Activated naive CD8-positive, alpha-beta T cell treated with anti-CD3 and anti-CD28 coated beads, Interleukin-2, amount 10 ng/mL, durations not matched to agents 7 days and 5 days (primary cell): ENCODE results near the gene ATP1A3. TPM values are rescaled to one million over a fixed set of nuclear protein-coding genes. Genes with fewer than 3 reads are reported as not detected.
"Not testable (repeated sequence)": the region's sequence is repeated elsewhere in the genome, so short reads cannot be mapped to it uniquely, and the experiment has no call there.

Experiments used
- ATAC-seq: fragments of 150-1000 bp; cut with Tn5 transposase; one replicate; pipeline ENCODE4 v1.10.0; 2021; ENCODE audit warnings: low read depth, moderate library complexity
- POLR2A ChIA-PET: fragments of 350-600 bp; sonication (Branson Sonifier 250); formaldehyde crosslinking; loops from one replicate; lab custom pipeline; 2021; ENCODE audit warnings: antibody characterized with exemption; lab: Charles Lee
- DNase-seq: peaks from one replicate; pipeline ENCODE4 v3.0.0; 2021
- H3K27ac Mint-ChIP-seq: one replicate; pipeline ENCODE4 v1.8.0; 2022; ENCODE audit warnings: mild to moderate bottlenecking, mixed read lengths
- H3K27me3 Mint-ChIP-seq: one replicate; pipeline ENCODE4 v1.8.0; 2022; ENCODE audit warnings: mild to moderate bottlenecking, moderate library complexity, mixed read lengths
- H3K36me3 Mint-ChIP-seq: one replicate; pipeline ENCODE4 v1.8.0; 2021; ENCODE audit warnings: mild to moderate bottlenecking, mixed read lengths
- H3K4me1 Mint-ChIP-seq: one replicate; pipeline ENCODE4 v1.8.0; 2021; ENCODE audit warnings: mixed read lengths
- H3K4me3 Mint-ChIP-seq: one replicate; pipeline ENCODE4 v1.8.0; 2022; ENCODE audit warnings: mild to moderate bottlenecking, moderate library complexity, mixed read lengths
- H3K9me3 Mint-ChIP-seq: one replicate; pipeline ENCODE4 v1.8.0; 2021; ENCODE audit warnings: mixed read lengths
- total RNA-seq, 2 experiments: library from RNA; stranded (reverse); gene quantifications; one replicate each; pipeline ENCODE4 v1.2.3, GENCODE V29; 2021

Gene ATP1A3
- total RNA-seq, 2 experiments from 2014 or later: 4.5 to 7.1 TPM

GRCh38 chr19:41940731-41941409 lies 53.2 kb downstream of the ATP1A3 start:
- H3K9me3 Mint-ChIP-seq: no peaks in the 10 kb centered on the region
- H3K27me3 Mint-ChIP-seq: peaks cover 19% of the 10 kb centered on the region
- no peak for DNase-seq
- POLR2A ChIA-PET: interaction anchor here (1.1 to 1.3 kb wide), 2 partner anchors 17 to 29 kb away, joined by 4 read pairs; no protein-coding TSS in a partner anchor
- no peaks in the 10 kb centered on the region for H3K36me3 Mint-ChIP-seq
- peak overlapping the region; percentile 83 for H3K27ac Mint-ChIP-seq
- peak overlapping the region; percentile 84 for H3K4me3 Mint-ChIP-seq
- no peak for ATAC-seq
- H3K4me1 Mint-ChIP-seq: peaks cover 31% of the 10 kb centered on the region

GRCh38 chr19:41939861-41940730 lies 53.9 kb downstream of the ATP1A3 start:
- ATAC-seq: no peak
- Mint-ChIP-seq H3K27ac (peak overlapping the region; percentile 83), H3K4me1 (peaks cover 28% of the 10 kb centered on the region), H3K36me3 (no peaks in the 10 kb centered on the region), H3K4me3 (peak overlapping the region; percentile 84), H3K27me3 (peaks cover 23% of the 10 kb centered on the region), H3K9me3 (no peaks in the 10 kb centered on the region)
- POLR2A ChIA-PET: interaction anchor here (1.1 to 1.3 kb wide), 3 partner anchors 18 to 55 kb away, joined by 4 read pairs; no protein-coding TSS in a partner anchor
- DNase-seq: no peak

GRCh38 chr19:41939209-41939608 lies 54.8 kb downstream of the ATP1A3 start:
- ATAC-seq, H3K27ac Mint-ChIP-seq, H3K4me3 Mint-ChIP-seq, H3K9me3 Mint-ChIP-seq, DNase-seq, H3K36me3 Mint-ChIP-seq: not testable (repeated sequence)
- Mint-ChIP-seq H3K4me1 (peaks cover 26% of the 10 kb centered on the region), H3K27me3 (peaks cover 28% of the 10 kb centered on the region)
- POLR2A ChIA-PET: interaction anchor here (1.2 kb wide), 1 partner anchor 54 kb away, joined by 4 read pairs; no protein-coding TSS in a partner anchor

GRCh38 chr19:41937525-41938468 lies 56.2 kb downstream of the ATP1A3 start:
- Mint-ChIP-seq H3K27me3 (peaks cover 32% of the 10 kb centered on the region), H3K4me3 (no peak overlapping the region), H3K27ac (peak overlapping the region; percentile 23), H3K36me3 (no peaks in the 10 kb centered on the region), H3K4me1 (peaks cover 33% of the 10 kb centered on the region), H3K9me3 (no peaks in the 10 kb centered on the region)
- no peak for DNase-seq
- POLR2A ChIA-PET: interaction anchor here (1.2 to 1.5 kb wide), 4 partner anchors 8 to 78 kb away, joined by 3 to 5 read pairs (median 4); partner anchors contain the start of gene RPS19
- ATAC-seq: no peak

GRCh38 chr19:41936961-41937360 lies 57.1 kb downstream of the ATP1A3 start:
- peaks cover 35% of the 10 kb centered on the region for H3K27me3 Mint-ChIP-seq
- no peaks in the 10 kb centered on the region for H3K9me3 Mint-ChIP-seq
- no peaks in the 10 kb centered on the region for H3K36me3 Mint-ChIP-seq
- H3K4me3 Mint-ChIP-seq: no peak overlapping the region
- no peak overlapping the region for H3K27ac Mint-ChIP-seq
- peaks cover 33% of the 10 kb centered on the region for H3K4me1 Mint-ChIP-seq
- POLR2A ChIA-PET: interaction anchor here (0.6 to 1.5 kb wide), 6 partner anchors 9 to 77 kb away, joined by 3 to 5 read pairs (median 4); partner anchors contain the start of gene RPS19
- DNase-seq (no peak), ATAC-seq (no peak)

GRCh38 chr19:41936416-41936850 lies 57.6 kb downstream of the ATP1A3 start:
- Mint-ChIP-seq H3K27ac (no peak overlapping the region), H3K9me3 (no peaks in the 10 kb centered on the region), H3K27me3 (peaks cover 33% of the 10 kb centered on the region), H3K4me3 (no peak overlapping the region), H3K36me3 (no peaks in the 10 kb centered on the region), H3K4me1 (peaks cover 29% of the 10 kb centered on the region)
- POLR2A ChIA-PET: interaction anchor here (0.6 to 1.2 kb wide), 3 partner anchors 17 to 63 kb away, joined by 3 to 4 read pairs (median 3); no protein-coding TSS in a partner anchor
- no peak for ATAC-seq
- no peak for DNase-seq

DNA sequence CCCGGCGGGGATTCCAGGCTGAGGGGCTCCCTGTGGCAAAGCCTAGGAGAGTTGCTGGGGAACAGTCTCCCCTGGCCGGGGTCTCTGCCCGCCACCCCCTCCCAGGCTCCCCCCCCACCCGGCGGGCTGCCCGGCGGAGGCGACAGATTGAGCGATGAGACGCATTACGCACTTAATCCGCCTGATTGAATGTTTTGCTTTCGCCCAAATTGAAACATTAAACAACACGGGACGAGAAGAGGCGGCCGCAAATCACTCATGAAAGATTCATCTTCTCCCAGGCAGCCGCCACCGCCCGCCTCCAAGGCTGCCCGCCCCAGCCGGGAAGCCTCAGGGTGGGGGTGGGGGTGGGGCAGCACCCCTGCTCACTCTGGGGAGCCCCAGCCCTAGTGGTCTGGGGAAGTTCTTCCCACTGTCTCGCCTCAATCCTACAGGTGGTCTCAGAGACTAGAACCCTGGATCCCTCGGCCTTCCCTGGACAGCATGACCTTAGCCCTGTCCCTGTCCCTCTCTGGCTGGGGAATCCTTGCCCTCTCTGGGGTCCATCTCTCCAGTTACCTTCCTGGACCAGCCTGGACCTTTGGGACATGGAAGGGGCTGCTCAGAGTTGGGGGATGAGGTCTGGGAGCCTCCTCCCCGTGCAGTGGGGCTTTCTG lies 58.1 kb downstream of the ATP1A3 start:
- DNase-seq (no peak), ATAC-seq (no peak)
- no peaks in the 10 kb centered on the region for H3K9me3 Mint-ChIP-seq
- H3K36me3 Mint-ChIP-seq: no peaks in the 10 kb centered on the region
- H3K27ac Mint-ChIP-seq: no peak overlapping the region
- POLR2A ChIA-PET: interaction anchor here (0.6 to 1.2 kb wide), 3 partner anchors 61 to 381 kb away, joined by 3 to 7 read pairs (median 4); no protein-coding TSS in a partner anchor
- peaks cover 29% of the 10 kb centered on the region for H3K4me1 Mint-ChIP-seq
- H3K27me3 Mint-ChIP-seq: peaks cover 30% of the 10 kb centered on the region
- H3K4me3 Mint-ChIP-seq: no peak overlapping the region

DNA sequence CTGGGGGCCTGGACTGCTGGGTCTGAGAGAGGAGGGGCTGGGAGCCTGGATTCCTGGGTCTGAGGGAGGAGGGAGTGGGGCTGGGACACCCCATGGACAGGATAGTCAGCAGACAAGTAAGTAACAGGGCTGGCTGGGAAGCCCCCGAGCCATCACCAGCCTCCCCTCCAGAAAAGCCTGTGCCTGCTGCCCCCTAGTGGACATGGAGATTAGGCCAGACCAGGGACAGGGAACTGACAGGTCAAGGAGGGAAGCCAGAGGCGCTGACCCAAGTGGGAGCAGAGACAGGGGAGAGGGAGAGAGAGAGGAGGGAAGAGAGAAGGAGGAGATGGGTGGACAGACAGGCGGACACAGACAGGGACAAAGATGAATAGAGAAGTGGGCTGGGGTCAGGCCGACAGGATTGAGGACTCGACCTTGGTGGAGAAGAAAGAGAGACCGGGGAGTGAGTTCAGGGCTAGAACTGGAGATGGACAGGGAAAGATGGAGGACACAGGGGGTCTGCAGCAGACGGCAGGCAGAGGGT lies 59.1 kb downstream of the ATP1A3 start:
- Mint-ChIP-seq H3K36me3 (no peaks in the 10 kb centered on the region), H3K4me1 (peaks cover 31% of the 10 kb centered on the region), H3K9me3 (no peaks in the 10 kb centered on the region), H3K4me3 (no peak overlapping the region), H3K27ac (peak overlapping the region; percentile 64), H3K27me3 (peaks cover 27% of the 10 kb centered on the region)
- POLR2A ChIA-PET: interaction anchor here (0.6 to 1.5 kb wide), 5 partner anchors 39 to 380 kb away, joined by 3 to 7 read pairs (median 3); no protein-coding TSS in a partner anchor
- DNase-seq (peak; percentile 74), ATAC-seq (peak; percentile 75)

DNA sequence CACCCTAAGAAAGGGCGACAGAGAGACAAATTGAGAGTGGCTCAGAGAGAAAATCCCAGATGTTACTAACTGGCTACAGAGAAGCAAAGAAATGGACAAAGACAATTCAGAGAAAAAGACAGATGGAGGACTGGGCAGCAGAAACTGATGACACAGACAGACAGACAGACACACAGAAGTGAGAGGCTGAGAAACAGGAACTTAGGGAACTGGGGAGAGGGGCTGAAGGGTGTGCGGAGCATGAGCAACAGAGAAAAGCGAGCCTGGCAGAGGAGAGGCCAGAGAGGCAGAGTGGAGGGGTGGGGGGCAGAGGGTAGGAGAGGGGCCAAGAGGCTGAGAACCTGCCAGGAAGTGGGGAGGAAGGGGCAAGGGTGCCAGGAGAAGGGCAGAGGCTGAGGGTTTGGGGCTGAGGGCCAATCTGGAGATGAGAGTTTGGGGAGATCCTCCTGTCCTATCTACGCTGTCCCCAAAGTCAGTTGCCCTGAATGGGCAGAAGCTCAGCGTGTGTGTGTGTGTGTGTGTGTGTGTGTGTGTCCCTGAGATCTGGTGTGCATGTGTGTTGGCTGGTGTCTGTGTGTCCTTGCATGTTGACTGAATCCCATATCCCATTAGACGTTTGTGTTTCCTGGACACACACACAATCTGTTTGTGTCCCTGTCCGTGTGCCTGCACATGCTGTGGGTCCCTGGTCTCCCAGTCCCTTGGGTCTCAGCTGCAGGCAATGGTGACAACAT lies 60.2 kb downstream of the ATP1A3 start:
- ATAC-seq (no peak), DNase-seq (no peak)
- Mint-ChIP-seq H3K27ac (peak overlapping the region; percentile 65), H3K27me3 (peaks cover 28% of the 10 kb centered on the region), H3K9me3 (no peaks in the 10 kb centered on the region), H3K36me3 (peaks cover 4% of the 10 kb centered on the region), H3K4me3 (no peak overlapping the region), H3K4me1 (peaks cover 35% of the 10 kb centered on the region)
- POLR2A ChIA-PET: interaction anchor here (0.7 to 1.5 kb wide), 4 partner anchors 38 to 73 kb away, joined by 3 to 7 read pairs (median 3); no protein-coding TSS in a partner anchor

DNA sequence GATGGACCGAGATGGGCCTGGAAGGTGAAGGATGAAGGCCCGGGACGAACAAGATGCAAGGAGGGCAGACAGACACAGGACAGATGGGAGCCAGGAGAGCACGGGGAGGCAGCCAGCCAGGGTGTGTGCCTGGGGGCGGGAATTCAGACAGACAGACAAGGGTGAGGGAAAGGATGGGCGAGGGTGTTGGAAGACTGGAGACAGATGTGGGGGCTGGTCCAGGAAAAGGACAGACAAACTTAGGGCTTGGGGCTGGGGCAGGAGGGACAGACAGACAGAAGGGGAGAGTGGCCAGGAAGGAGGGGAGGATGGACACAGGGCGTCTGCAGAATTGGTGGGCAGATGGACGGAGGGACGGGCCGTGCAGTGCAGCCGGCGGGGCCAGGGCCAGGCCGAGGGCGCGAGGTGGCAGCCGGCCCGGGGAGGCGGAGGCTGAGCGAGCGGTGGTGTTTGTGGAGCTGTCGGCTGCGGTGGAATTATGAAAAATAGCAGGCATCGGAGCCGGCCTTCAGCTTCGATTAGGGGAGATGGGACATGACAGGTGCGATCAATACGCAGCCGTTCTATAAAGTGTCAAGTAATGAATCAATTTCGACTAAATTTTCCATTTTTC lies 61.2 kb downstream of the ATP1A3 start:
- peaks cover 5% of the 10 kb centered on the region for H3K36me3 Mint-ChIP-seq
- no peak overlapping the region for H3K27ac Mint-ChIP-seq
- no peaks in the 10 kb centered on the region for H3K9me3 Mint-ChIP-seq
- H3K4me3 Mint-ChIP-seq: no peak overlapping the region
- POLR2A ChIA-PET: interaction anchor here (1.0 kb wide), 1 partner anchor 73 kb away, joined by 3 read pairs; no protein-coding TSS in a partner anchor
- peaks cover 35% of the 10 kb centered on the region for H3K4me1 Mint-ChIP-seq
- H3K27me3 Mint-ChIP-seq: peaks cover 28% of the 10 kb centered on the region
- ATAC-seq: no peak
- DNase-seq: no peak

DNA sequence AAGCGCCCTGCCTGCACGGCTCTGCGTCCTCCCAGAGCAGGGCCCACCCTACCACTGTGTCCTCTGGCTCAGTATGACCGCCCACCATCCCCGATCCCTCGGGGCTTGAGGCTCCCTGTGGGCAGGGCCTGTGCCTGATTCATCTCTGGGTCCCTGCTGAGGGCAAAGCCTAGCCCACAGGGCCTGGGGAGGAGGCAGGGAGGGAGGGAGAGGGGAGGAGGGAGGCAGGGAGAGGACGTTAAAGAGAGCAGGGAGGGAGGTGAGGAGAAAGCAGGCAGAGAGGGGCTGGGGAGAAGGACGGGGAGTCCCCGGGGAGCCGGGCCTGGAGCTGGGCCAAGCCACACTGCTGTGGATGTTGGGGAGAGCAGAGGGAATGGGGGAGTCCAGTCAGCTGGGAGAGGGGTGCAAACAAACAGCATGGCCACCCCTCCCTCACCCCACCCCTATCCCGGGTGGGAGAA lies 61.7 kb downstream of the ATP1A3 start:
- DNase-seq: no peak
- H3K4me3 Mint-ChIP-seq: no peak overlapping the region
- H3K9me3 Mint-ChIP-seq: no peaks in the 10 kb centered on the region
- no peak for ATAC-seq
- no peak overlapping the region for H3K27ac Mint-ChIP-seq
- H3K4me1 Mint-ChIP-seq: peaks cover 32% of the 10 kb centered on the region
- POLR2A ChIA-PET: interaction anchor here (1.0 kb wide), 1 partner anchor 73 kb away, joined by 3 read pairs; no protein-coding TSS in a partner anchor
- peaks cover 26% of the 10 kb centered on the region for H3K27me3 Mint-ChIP-seq
- peaks cover 5% of the 10 kb centered on the region for H3K36me3 Mint-ChIP-seq
